ENCODE data around the gene AP1S1. TPM values are rescaled to one million over a fixed set of nuclear protein-coding genes. Genes with fewer than 3 reads are reported as not detected.
A peak's percentile ranks its signal among the peaks of the same experiment; 100 is the strongest.

The AP1S1 gene
- total and polyA plus RNA-seq, 2 of the 13 experiments (the other 11 are each of a cell fraction or from before 2014, with no cell fraction given) = 57.5 to 68.1 TPM

GRCh38 chr7:101121991-101122932, 32.0 kb upstream of the AP1S1 start (continued):
- TF ChIP-seq, protein P1, sequence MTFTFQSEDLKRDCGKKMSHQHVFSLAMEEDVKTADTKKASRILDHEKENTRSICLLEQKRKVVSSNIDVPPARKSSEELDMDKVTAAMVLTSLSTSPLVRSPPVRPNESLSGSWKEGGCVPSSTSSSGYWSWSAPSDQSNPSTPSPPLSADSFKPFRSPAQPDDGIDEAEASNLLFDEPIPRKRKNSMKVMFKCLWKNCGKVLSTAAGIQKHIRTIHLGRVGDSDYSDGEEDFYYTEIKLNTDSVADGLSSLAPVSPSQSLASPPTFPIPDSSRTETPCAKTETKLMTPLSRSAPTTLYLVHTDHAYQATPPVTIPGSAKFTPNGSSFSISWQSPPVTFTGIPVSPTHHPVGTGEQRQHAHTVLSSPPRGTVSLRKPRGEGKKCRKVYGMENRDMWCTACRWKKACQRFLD (CRISPR knock-in tag; IDR thresholded peaks at IDR 0.05; ENCODE audit: borderline replicate concordance) = no peak; the same call in 1 of the 2 replicates
- TF ChIP-seq ZNF44 (CRISPR knock-in tag; IDR thresholded peaks at IDR 0.05) (no peak), NAIF1 (CRISPR knock-in tag; IDR thresholded peaks at IDR 0.05; ENCODE audit: borderline replicate concordance) (no peak), ZNF34 (CRISPR knock-in tag; IDR thresholded peaks at IDR 0.05; ENCODE audit: borderline replicate concordance) (no peak), ZNF263 (CRISPR knock-in tag; IDR thresholded peaks at IDR 0.05) (peak; percentile 79), ZNF143 (CRISPR knock-in tag; IDR thresholded peaks at IDR 0.05) (peak; percentile 80), ZNF747 (CRISPR knock-in tag; IDR thresholded peaks at IDR 0.05; ENCODE audit: borderline replicate concordance) (no peak), ZNF850 (CRISPR knock-in tag; conservative IDR thresholded peaks at IDR 0.05) (no peak; the same call in 1 of the 2 replicates), KLF12 (CRISPR knock-in tag; IDR thresholded peaks at IDR 0.05; ENCODE audit: borderline replicate concordance) (no peak), ZNF230 (CRISPR knock-in tag; IDR thresholded peaks at IDR 0.05) (no peak), ZFP36L2 (CRISPR knock-in tag; IDR thresholded peaks at IDR 0.05) (no peak), FOXC1 (CRISPR knock-in tag; IDR thresholded peaks at IDR 0.05; ENCODE audit: borderline replicate concordance) (no peak), JUNB (CRISPR knock-in tag; IDR thresholded peaks at IDR 0.05; ENCODE audit: borderline replicate concordance) (peak; percentile 54; the same call in 1 of the 2 replicates), BCL6 (CRISPR knock-in tag; IDR thresholded peaks at IDR 0.05) (peak; percentile 95), ZNF354B (CRISPR knock-in tag; IDR thresholded peaks at IDR 0.05) (no peak), SETDB1 (CRISPR knock-in tag; IDR thresholded peaks at IDR 0.05; ENCODE audit: borderline replicate concordance) (no peak), ZNF276 (CRISPR knock-in tag; IDR thresholded peaks at IDR 0.05; ENCODE audit: low read depth) (no peak), ZNF17 (CRISPR knock-in tag; IDR thresholded peaks at IDR 0.05) (no peak), ZNF136 (CRISPR knock-in tag; IDR thresholded peaks at IDR 0.05; ENCODE audit: low read depth) (no peak), ZFP82 (CRISPR knock-in tag; IDR thresholded peaks at IDR 0.05; ENCODE audit: borderline replicate concordance) (peak; percentile 79; the same call in 1 of the 2 replicates)
- TF ChIP-seq, protein P2, sequence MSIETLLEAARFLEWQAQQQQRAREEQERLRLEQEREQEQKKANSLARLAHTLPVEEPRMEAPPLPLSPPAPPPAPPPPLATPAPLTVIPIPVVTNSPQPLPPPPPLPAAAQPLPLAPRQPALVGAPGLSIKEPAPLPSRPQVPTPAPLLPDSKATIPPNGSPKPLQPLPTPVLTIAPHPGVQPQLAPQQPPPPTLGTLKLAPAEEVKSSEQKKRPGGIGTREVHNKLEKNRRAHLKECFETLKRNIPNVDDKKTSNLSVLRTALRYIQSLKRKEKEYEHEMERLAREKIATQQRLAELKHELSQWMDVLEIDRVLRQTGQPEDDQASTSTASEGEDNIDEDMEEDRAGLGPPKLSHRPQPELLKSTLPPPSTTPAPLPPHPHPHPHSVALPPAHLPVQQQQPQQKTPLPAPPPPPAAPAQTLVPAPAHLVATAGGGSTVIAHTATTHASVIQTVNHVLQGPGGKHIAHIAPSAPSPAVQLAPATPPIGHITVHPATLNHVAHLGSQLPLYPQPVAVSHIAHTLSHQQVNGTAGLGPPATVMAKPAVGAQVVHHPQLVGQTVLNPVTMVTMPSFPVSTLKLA (IDR thresholded peaks at IDR 0.05) = no peak
- TF ChIP-seq, protein P3, sequence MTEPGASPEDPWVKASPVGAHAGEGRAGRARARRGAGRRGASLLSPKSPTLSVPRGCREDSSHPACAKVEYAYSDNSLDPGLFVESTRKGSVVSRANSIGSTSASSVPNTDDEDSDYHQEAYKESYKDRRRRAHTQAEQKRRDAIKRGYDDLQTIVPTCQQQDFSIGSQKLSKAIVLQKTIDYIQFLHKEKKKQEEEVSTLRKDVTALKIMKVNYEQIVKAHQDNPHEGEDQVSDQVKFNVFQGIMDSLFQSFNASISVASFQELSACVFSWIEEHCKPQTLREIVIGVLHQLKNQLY (CRISPR knock-in tag; IDR thresholded peaks at IDR 0.05) = peak; percentile 35; the same call in 1 of the 2 replicates
- TF ChIP-seq, protein P4, sequence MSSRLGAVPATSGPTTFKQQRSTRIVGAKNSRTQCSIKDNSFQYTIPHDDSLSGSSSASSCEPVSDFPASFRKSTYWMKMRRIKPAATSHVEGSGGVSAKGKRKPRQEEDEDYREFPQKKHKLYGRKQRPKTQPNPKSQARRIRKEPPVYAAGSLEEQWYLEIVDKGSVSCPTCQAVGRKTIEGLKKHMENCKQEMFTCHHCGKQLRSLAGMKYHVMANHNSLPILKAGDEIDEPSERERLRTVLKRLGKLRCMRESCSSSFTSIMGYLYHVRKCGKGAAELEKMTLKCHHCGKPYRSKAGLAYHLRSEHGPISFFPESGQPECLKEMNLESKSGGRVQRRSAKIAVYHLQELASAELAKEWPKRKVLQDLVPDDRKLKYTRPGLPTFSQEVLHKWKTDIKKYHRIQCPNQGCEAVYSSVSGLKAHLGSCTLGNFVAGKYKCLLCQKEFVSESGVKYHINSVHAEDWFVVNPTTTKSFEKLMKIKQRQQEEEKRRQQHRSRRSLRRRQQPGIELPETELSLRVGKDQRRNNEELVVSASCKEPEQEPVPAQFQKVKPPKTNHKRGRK (CRISPR knock-in tag; IDR thresholded peaks at IDR 0.05) = no peak

Data from HepG2 (cell line).